Fibroblast of lung (primary cell): ENCODE measurements around the gene ADAM10. TPM values are rescaled to one million over a fixed set of nuclear protein-coding genes. Genes with fewer than 3 reads are reported as not detected.

Source experiments
- DNase-seq, 2 donors: peaks; one replicate each; pipeline versions ENCODE4 v3.0.0 to v3.0.0-alpha.2; 2010; ENCODE audit warnings: low read depth in 2 of 2
- H2AFZ ChIP-seq: 2 replicates; pipeline ENCODE4 v1.5.1; 2012; ENCODE audit warnings: low read length, control low read depth, inconsistent platforms
- H3K27ac ChIP-seq: 2 replicates; pipeline ENCODE4 v1.5.1; 2011; ENCODE audit warnings: low read length, control low read depth; ENCODE audit not compliant: insufficient read depth
- H3K27me3 ChIP-seq: 2 replicates; pipeline ENCODE4 v1.5.1; 2011; ENCODE audit warnings: mild to moderate bottlenecking, low read length; ENCODE audit not compliant: control insufficient read depth, insufficient read depth
- H3K36me3 ChIP-seq: 2 replicates; pipeline ENCODE4 v1.5.1; 2011; ENCODE audit warnings: low read length; ENCODE audit not compliant: control insufficient read depth, insufficient read depth
- H3K4me1 ChIP-seq: 2 replicates; pipeline ENCODE4 v1.5.1; 2011; ENCODE audit warnings: low read length; ENCODE audit not compliant: control insufficient read depth, insufficient read depth; ENCODE audit errors: extremely low read depth
- H3K4me2 ChIP-seq: 2 replicates; pipeline ENCODE4 v1.5.1; 2011; ENCODE audit warnings: low read length, control low read depth; ENCODE audit not compliant: insufficient read depth; ENCODE audit errors: extremely low read depth
- H3K4me3 ChIP-seq, 4 experiments: fragments of 200-600 bp in 1 of 4; sonication (generic) in 1 of 4; replicated peaks in 1 of 4; 2 replicates each; pipeline ENCODE4 v1.5.1; 2011 to 2016; ENCODE audit warnings: low read length in 4 of 4, low read depth in 3 of 4, mild to moderate bottlenecking in 3 of 4, control low read depth in 2 of 4, inconsistent platforms in 1 of 4, mixed read lengths in 1 of 4; ENCODE audit not compliant: insufficient read depth in 1 of 4; ENCODE audit errors: control extremely low read depth in 1 of 4
- H3K79me2 ChIP-seq: 2 replicates; pipeline ENCODE4 v1.5.1; 2012; ENCODE audit warnings: mild to moderate bottlenecking, low read length, inconsistent platforms; ENCODE audit not compliant: control insufficient read depth, insufficient read depth
- H3K9ac ChIP-seq: 2 replicates; pipeline ENCODE4 v1.5.1; 2011; ENCODE audit warnings: mild to moderate bottlenecking, low read length, control low read depth; ENCODE audit not compliant: insufficient read depth
- H3K9me3 ChIP-seq: 2 replicates; pipeline ENCODE4 v1.5.1; 2012; ENCODE audit warnings: low read depth, low read length; ENCODE audit not compliant: control insufficient read depth, insufficient read depth
- H4K20me1 ChIP-seq: 2 replicates; pipeline ENCODE4 v1.5.1; 2011; ENCODE audit warnings: low read length; ENCODE audit not compliant: control insufficient read depth, insufficient read depth; ENCODE audit errors: extremely low read depth
- EZH2 ChIP-seq: IDR thresholded peaks from 2 replicates; pipeline ENCODE4 v1.5.1; 2012; ENCODE audit warnings: low read length, control low read depth, mild to moderate bottlenecking; ENCODE audit errors: missing control alignments
- polyA plus RNA-seq, 2 donors: library from polyadenylated mRNA; depleted of rRNA in 1 of 2; stranded (reverse) in 1 of 2; unstranded in 1 of 2; fragments of >200 nt; gene quantifications; 2 replicates each; pipeline ENCODE4 v1.2.1, GENCODE V29; 2011 to 2012; ENCODE audit warnings: missing spikeins in 1 of 2
- total RNA-seq: library from RNA; depleted of rRNA; stranded (reverse); fragments of >200 nt; gene quantifications from 2 replicates; pipeline ENCODE4 v1.2.1, GENCODE V29; 2014
- TF ChIP-seq, protein P1 (sequence below), 2 donors: IDR thresholded peaks in 1 of 2; conservative IDR thresholded peaks in 1 of 2; 1 replicate in 1 of 2; 2 replicates in 1 of 2; pipeline ENCODE4 v1.5.1; 2011 to 2012; ENCODE audit warnings: low read length in 2 of 2, control low read depth in 1 of 2, inconsistent platforms in 1 of 2, low read depth in 1 of 2, mild to moderate bottlenecking in 1 of 2

Gene ADAM10
- total and polyA plus RNA-seq, 2 donors (not counting 1 experiment from before 2014, with no cell fraction given): 224 to 318 TPM

DNA sequence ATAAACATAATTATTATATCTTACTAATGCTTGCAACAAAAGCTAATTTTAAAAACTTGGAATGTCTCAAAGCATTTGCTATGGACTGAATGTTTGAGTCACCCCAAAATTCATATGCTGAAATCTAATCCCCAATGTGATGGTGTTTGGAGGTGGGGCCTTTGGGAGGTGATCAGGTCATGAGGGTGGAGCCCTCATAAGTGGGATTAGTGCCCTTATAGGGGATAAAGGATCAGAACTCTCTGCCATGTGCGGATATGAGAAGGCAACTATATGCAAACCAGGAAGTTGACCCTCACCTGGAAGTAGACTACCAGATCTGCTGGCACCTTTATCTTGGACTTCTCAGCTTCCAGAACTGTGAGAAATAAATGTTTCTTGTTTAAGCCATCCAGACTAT is 180.1 kb downstream of the ADAM10 start:
- no peaks in the 10 kb centered on the region for H3K27me3 ChIP-seq
- DNase-seq: no peak
- H3K4me2 ChIP-seq: no peak overlapping the region
- H3K27ac ChIP-seq: no peak overlapping the region
- no peaks in the 10 kb centered on the region for H3K36me3 ChIP-seq
- no peak overlapping the region for H3K9ac ChIP-seq
- no peaks in the 10 kb centered on the region for H3K9me3 ChIP-seq
- no peaks in the 10 kb centered on the region for H3K4me1 ChIP-seq
- H2AFZ ChIP-seq: no peak overlapping the region
- H3K4me3 ChIP-seq: no peak overlapping the region
- H4K20me1 ChIP-seq: no peaks in the 10 kb centered on the region
- TF ChIP-seq, protein P1, sequence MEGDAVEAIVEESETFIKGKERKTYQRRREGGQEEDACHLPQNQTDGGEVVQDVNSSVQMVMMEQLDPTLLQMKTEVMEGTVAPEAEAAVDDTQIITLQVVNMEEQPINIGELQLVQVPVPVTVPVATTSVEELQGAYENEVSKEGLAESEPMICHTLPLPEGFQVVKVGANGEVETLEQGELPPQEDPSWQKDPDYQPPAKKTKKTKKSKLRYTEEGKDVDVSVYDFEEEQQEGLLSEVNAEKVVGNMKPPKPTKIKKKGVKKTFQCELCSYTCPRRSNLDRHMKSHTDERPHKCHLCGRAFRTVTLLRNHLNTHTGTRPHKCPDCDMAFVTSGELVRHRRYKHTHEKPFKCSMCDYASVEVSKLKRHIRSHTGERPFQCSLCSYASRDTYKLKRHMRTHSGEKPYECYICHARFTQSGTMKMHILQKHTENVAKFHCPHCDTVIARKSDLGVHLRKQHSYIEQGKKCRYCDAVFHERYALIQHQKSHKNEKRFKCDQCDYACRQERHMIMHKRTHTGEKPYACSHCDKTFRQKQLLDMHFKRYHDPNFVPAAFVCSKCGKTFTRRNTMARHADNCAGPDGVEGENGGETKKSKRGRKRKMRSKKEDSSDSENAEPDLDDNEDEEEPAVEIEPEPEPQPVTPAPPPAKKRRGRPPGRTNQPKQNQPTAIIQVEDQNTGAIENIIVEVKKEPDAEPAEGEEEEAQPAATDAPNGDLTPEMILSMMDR (conservative IDR thresholded peaks at IDR 0.05 in 1 of 2, IDR thresholded peaks at IDR 0.05 in 1 of 2; ENCODE audit: low read depth in 1 of 2, low read length in 2 of 2): no peak
- TF ChIP-seq EZH2: no peak
- no peaks in the 10 kb centered on the region for H3K79me2 ChIP-seq

DNA sequence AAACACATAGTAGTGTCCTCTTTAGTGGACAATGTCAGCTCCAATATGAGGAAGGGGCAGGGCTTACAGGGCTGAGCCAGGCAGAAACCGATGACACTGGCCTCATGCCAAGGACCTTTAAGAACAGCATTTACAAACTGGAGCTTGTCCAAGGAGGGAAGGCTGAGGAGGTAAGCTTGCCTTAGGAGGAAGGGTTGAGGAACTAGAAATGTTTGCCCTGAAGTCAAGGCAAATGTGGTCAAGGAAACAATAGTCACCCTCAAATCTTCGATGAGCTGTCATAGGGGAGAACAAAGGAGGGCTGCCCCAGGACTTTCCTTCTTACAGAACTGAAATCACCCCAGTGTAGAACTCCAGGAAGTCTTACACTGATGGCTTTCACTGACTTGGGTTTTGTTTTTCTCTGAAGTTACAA is 181.3 kb downstream of the ADAM10 start:
- Histone ChIP-seq H2AFZ (no peak overlapping the region), H3K27ac (no peak overlapping the region), H3K9ac (no peak overlapping the region), H4K20me1 (no peaks in the 10 kb centered on the region), H3K9me3 (no peaks in the 10 kb centered on the region), H3K79me2 (no peaks in the 10 kb centered on the region), H3K4me1 (no peaks in the 10 kb centered on the region), H3K4me2 (no peak overlapping the region), H3K36me3 (no peaks in the 10 kb centered on the region), H3K4me3 (no peak overlapping the region), H3K27me3 (no peaks in the 10 kb centered on the region)
- no peak for TF ChIP-seq EZH2
- TF ChIP-seq, protein P1 (conservative IDR thresholded peaks at IDR 0.05 in 1 of 2, IDR thresholded peaks at IDR 0.05 in 1 of 2; ENCODE audit: low read depth in 1 of 2, low read length in 2 of 2): no peak
- DNase-seq: no peak

DNA sequence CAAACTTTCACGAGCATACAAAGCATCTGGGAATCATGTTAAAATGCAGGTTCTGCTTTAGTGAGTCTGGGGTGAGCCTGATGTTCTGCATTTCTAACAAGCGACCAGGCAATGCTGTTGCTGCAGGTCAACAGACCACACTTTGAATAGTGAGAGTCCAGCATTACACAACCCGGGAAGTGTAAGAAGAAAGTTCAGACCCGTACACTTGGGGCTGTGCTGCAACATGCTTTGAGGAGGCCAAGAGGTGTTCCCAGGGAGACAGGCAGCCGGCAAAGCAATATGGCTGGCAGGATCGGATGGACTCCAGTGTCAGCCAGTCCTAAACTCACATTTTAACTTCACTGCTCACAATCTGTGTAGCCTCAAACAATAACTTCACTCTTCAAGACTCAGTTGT is 183.5 kb downstream of the ADAM10 start:
- no peak for TF ChIP-seq EZH2
- TF ChIP-seq, protein P1 (conservative IDR thresholded peaks at IDR 0.05 in 1 of 2, IDR thresholded peaks at IDR 0.05 in 1 of 2; ENCODE audit: low read depth in 1 of 2, low read length in 2 of 2): no peak
- Histone ChIP-seq H3K4me3 (no peak overlapping the region), H3K4me2 (no peak overlapping the region), H4K20me1 (no peaks in the 10 kb centered on the region), H3K4me1 (no peaks in the 10 kb centered on the region), H3K9me3 (no peaks in the 10 kb centered on the region), H2AFZ (no peak overlapping the region), H3K9ac (no peak overlapping the region), H3K36me3 (no peaks in the 10 kb centered on the region), H3K79me2 (no peaks in the 10 kb centered on the region), H3K27me3 (no peaks in the 10 kb centered on the region), H3K27ac (no peak overlapping the region)
- DNase-seq: no peak
